Femur (tissue), 1 donor: ENCODE results near the gene DGKG.
A peak's percentile ranks its signal among the peaks of the same experiment; 100 is the strongest.

ENCODE experiments used
- DNase-seq: peaks from one replicate; pipeline ENCODE4 v3.0.0-alpha.2; 2017

DGKG gene

GRCh38 chr3:186316666-186317260 is 45.3 kb downstream of the DGKG start:
- DNase-seq = no peak

GRCh38 chr3:186315581-186316354 is 46.3 kb downstream of the DGKG start:
- DNase-seq = no peak

- no peak for DNase-seq
Observed at GRCh38 chr3:186314896-186315295, 47.1 kb downstream of the DGKG start.

GRCh38 chr3:186311441-186311840 is 50.6 kb downstream of the DGKG start:
- DNase-seq = no peak

- no peak for DNase-seq
Observed at GRCh38 chr3:186308549-186308948, 53.5 kb downstream of the DGKG start.

- DNase-seq = no peak
Observed at GRCh38 chr3:186307594-186308221, 54.3 kb downstream of the DGKG start.

GRCh38 chr3:186305286-186305685 is 56.7 kb downstream of the DGKG start:
- DNase-seq = no peak

- DNase-seq = no peak
Observed at GRCh38 chr3:186303965-186304364, 58.1 kb downstream of the DGKG start.

GRCh38 chr3:186299327-186299726 is 62.7 kb downstream of the DGKG start:
- DNase-seq = no peak

- no peak for DNase-seq
Observed at GRCh38 chr3:186298876-186299275, 63.2 kb downstream of the DGKG start.

- DNase-seq = no peak
Observed at GRCh38 chr3:186290796-186291195, 71.2 kb downstream of the DGKG start.

GRCh38 chr3:186287711-186288110 is 74.3 kb downstream of the DGKG start:
- DNase-seq = no peak

GRCh38 chr3:186286114-186286513 is 75.9 kb downstream of the DGKG start:
- no peak for DNase-seq

GRCh38 chr3:186284661-186285060 is 77.4 kb downstream of the DGKG start:
- DNase-seq = no peak

- DNase-seq = no peak
Observed at GRCh38 chr3:186284349-186284652, 77.7 kb downstream of the DGKG start.

- no peak for DNase-seq
Observed at GRCh38 chr3:186283651-186284348, 78.2 kb downstream of the DGKG start.

GRCh38 chr3:186283096-186283495 is 78.9 kb downstream of the DGKG start:
- DNase-seq = no peak

GRCh38 chr3:186281176-186281575 is 80.9 kb downstream of the DGKG start:
- no peak for DNase-seq

- no peak for DNase-seq
Observed at GRCh38 chr3:186280737-186281136, 81.3 kb downstream of the DGKG start.

GRCh38 chr3:186277268-186277909 is 84.6 kb downstream of the DGKG start:
- DNase-seq = peak; percentile 48

- DNase-seq = no peak
Observed at GRCh38 chr3:186275436-186275835, 86.6 kb downstream of the DGKG start.

- DNase-seq = no peak
Observed at GRCh38 chr3:186273586-186273985, 88.4 kb downstream of the DGKG start.

GRCh38 chr3:186270701-186271100 is 91.3 kb downstream of the DGKG start:
- DNase-seq = no peak
